GM23248 (cell line): ENCODE measurements around the gene KRT3. TPM values are rescaled to one million over a fixed set of nuclear protein-coding genes. Genes with fewer than 3 reads are reported as not detected.

Experiments used
- DNase-seq: peaks from one replicate; pipeline ENCODE4 v3.0.0-alpha.2; 2015
- H2AFZ ChIP-seq: fragments of 200-600 bp; sonication (generic); 2 replicates; pipeline ENCODE4 v1.6.1; 2016; ENCODE audit warnings: antibody characterized with exemption
- H3F3A ChIP-seq: fragments of 200-600 bp; sonication (generic); 2 replicates; pipeline ENCODE4 v1.6.1; 2016; ENCODE audit warnings: mild to moderate bottlenecking, antibody characterized with exemption, mixed run types; ENCODE audit not compliant: insufficient read depth
- H3K27ac ChIP-seq: fragments of 200-600 bp; sonication (generic); 2 replicates; pipeline ENCODE4 v1.5.1; 2016; ENCODE audit warnings: mild to moderate bottlenecking
- H3K27me3 ChIP-seq: fragments of 200-600 bp; sonication (generic); replicated peaks from 2 replicates; pipeline ENCODE4 v1.6.1; 2016; ENCODE audit warnings: mild to moderate bottlenecking; ENCODE audit not compliant: insufficient read depth
- H3K36me3 ChIP-seq: fragments of 200-600 bp; sonication (generic); 2 replicates; pipeline ENCODE4 v1.6.1; 2016; ENCODE audit warnings: low read depth, mild to moderate bottlenecking
- H3K4me1 ChIP-seq: fragments of 200-600 bp; sonication (generic); 2 replicates; pipeline ENCODE4 v1.6.1; 2016; ENCODE audit warnings: mild to moderate bottlenecking; ENCODE audit not compliant: insufficient read depth
- H3K4me2 ChIP-seq: fragments of 200-600 bp; sonication (generic); one replicate; pipeline ENCODE4 v1.6.1; 2016; ENCODE audit warnings: mild to moderate bottlenecking; ENCODE audit not compliant: unreplicated experiment
- H3K4me3 ChIP-seq: fragments of 200-600 bp; sonication (generic); 2 replicates; pipeline ENCODE4 v1.5.1; 2016; ENCODE audit warnings: mild to moderate bottlenecking
- H3K79me2 ChIP-seq: fragments of 200-600 bp; sonication (generic); 2 replicates; pipeline ENCODE4 v1.6.1; 2016; ENCODE audit warnings: mild to moderate bottlenecking; ENCODE audit not compliant: insufficient read depth
- H3K9ac ChIP-seq: fragments of 200-600 bp; sonication (generic); 2 replicates; pipeline ENCODE4 v1.6.1; 2016; ENCODE audit warnings: mild to moderate bottlenecking
- H3K9me2 ChIP-seq: fragments of 200-600 bp; sonication (generic); 2 replicates; pipeline ENCODE4 v1.6.1; 2016; ENCODE audit warnings: mixed run types, mild to moderate bottlenecking, moderate library complexity; ENCODE audit not compliant: insufficient read depth
- H3K9me3 ChIP-seq: fragments of 200-600 bp; sonication (generic); one replicate; pipeline ENCODE4 v1.6.1; 2017; ENCODE audit warnings: low read depth
- H4K20me1 ChIP-seq: fragments of 200-600 bp; sonication (generic); 2 replicates; pipeline ENCODE4 v1.6.0; 2016; ENCODE audit not compliant: insufficient read depth
- EZH2 ChIP-seq: fragments of 200-600 bp; sonication (generic); IDR thresholded peaks from 2 replicates; pipeline ENCODE4 v1.6.1; 2018; ENCODE audit warnings: antibody characterized with exemption, mild to moderate bottlenecking; ENCODE audit not compliant: insufficient read depth, poor library complexity, severe bottlenecking
- EZH2phosphoT487 ChIP-seq: fragments of 200-600 bp; sonication (generic); IDR thresholded peaks from 2 replicates; pipeline ENCODE4 v1.6.1; 2018; ENCODE audit warnings: antibody characterized with exemption, moderate library complexity, mild to moderate bottlenecking, low read depth; ENCODE audit not compliant: insufficient read depth
- WGBS, 2 experiments: methylation state at CpG; one replicate each; pipeline ENCODE4 v1.1.6; 2015 to 2017; ENCODE audit warnings: low lambda C conversion rate in 2 of 2, low coverage in 1 of 2; ENCODE audit errors: missing lambda C conversion rate in 2 of 2; 5-methylcytosine and 5-hydroxymethylcytosine counted together
- in situ Hi-C: fragments of 300-500 bp; cut with MboI; formaldehyde crosslinking; loops from 2 replicates; pipeline ENCODE4 v1.15.0; 2020
- polyA plus RNA-seq: library from polyadenylated mRNA; unstranded; fragments of >200 nt; fragmentation: Nextera tagmentation; extraction: Ambion mirVana; gene quantifications from 2 replicates; pipeline ENCODE4 v1.2.1, GENCODE V29; 2016
- total RNA-seq: library from RNA; depleted of rRNA; stranded (reverse); fragments of >200 nt; shearing (Covaris generic); gene quantifications from 2 replicates; pipeline ENCODE4 v1.2.3, GENCODE V29; 2014

Gene KRT3
- total and polyA plus RNA-seq, 2 experiments from 2014 or later = not detected

DNA sequence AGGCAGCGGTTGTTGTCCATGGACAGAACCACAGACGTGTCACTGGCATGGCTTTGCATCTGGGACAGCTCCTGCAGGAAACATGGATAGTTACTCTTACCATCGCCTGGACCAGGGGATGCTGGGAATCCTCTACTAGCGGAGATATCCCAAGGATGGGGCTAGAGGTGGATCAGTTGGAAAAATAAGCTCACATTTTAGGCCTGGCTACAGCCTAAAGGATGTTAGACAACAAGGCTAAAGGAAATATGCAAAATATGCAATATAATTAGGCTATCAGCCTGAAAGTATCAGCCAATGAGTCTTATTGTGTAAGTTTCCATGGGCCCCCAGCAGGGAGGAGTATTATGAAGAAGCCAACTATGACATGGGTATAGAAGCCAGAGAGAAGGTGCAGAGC is 23.7 kb downstream of the KRT3 start:
- H3K27ac ChIP-seq = no peak overlapping the region
- no peaks in the 10 kb centered on the region for H3K36me3 ChIP-seq
- no peaks in the 10 kb centered on the region for H3K4me1 ChIP-seq
- H3F3A ChIP-seq = no peaks in the 10 kb centered on the region
- H3K9me3 ChIP-seq = no peaks in the 10 kb centered on the region
- H3K9me2 ChIP-seq = no peaks in the 10 kb centered on the region
- DNase-seq = no peak
- no peak overlapping the region for H2AFZ ChIP-seq
- WGBS, 2 experiments = 53 to 54% methylated on average over 4 of the region's 4 CpGs
- no peaks in the 10 kb centered on the region for H3K79me2 ChIP-seq
- H4K20me1 ChIP-seq = no peaks in the 10 kb centered on the region
- no peak overlapping the region for H3K4me3 ChIP-seq
- TF ChIP-seq EZH2phosphoT487 (no peak), EZH2 (no peak)
- H3K27me3 ChIP-seq = peaks cover 59% of the 10 kb centered on the region
- in situ Hi-C loops = no loop called here
- H3K9ac ChIP-seq = no peak overlapping the region
- no peak overlapping the region for H3K4me2 ChIP-seq

DNA sequence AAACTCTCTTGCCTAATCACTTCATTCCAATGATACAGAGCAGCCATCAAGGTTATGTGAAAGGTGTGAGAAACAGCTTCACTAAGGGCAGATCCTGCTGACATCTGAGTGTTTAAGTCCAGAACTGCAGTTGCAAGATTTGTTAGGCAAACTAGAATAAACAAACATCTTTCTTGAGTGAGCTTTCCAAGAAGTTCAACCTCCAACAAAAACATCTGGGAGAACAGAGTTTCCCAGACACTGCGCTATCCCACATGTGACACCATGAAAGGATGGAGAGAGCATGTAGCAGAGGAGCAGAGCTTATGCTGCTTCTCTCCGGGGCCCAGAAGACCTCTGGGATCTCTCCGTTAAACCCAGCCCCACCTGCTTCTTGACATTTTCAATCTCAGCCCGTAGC is 24.4 kb downstream of the KRT3 start:
- Histone ChIP-seq H3K36me3 (no peaks in the 10 kb centered on the region), H3K9me3 (no peaks in the 10 kb centered on the region), H3K79me2 (no peaks in the 10 kb centered on the region), H3K4me2 (no peak overlapping the region), H4K20me1 (no peaks in the 10 kb centered on the region), H3K27me3 (peaks cover 61% of the 10 kb centered on the region), H3K9ac (no peak overlapping the region), H3F3A (no peaks in the 10 kb centered on the region), H3K9me2 (no peaks in the 10 kb centered on the region), H3K27ac (no peak overlapping the region), H3K4me1 (no peaks in the 10 kb centered on the region), H2AFZ (no peak overlapping the region), H3K4me3 (no peak overlapping the region)
- 16 to 21% methylated on average over 4 of the region's 4 CpGs for WGBS, 2 experiments
- no peak for DNase-seq
- in situ Hi-C loops = no loop called here
- no peak for TF ChIP-seq EZH2
- TF ChIP-seq EZH2phosphoT487 = no peak

DNA sequence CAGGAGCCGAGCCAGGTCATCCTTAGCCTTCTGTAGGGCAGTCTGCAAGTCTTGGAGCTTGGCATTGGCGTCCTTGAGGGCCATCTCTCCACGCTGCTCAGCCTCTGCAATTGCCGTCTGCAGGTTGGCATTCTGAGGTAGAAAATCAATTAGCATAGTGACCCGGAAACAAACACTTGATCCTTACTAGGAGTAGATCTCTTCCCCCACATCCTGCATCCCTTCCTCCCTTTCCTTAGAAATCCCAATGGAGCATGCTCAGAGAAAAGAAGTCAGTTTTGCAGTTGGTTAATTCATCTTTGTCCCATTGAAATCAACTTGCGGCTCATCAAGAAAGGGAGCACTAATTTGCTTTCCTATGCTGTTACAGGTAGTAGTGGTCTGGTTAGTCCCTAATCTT is 24.8 kb downstream of the KRT3 start:
- Histone ChIP-seq H3K4me2 (no peak overlapping the region), H3K27me3 (peaks cover 59% of the 10 kb centered on the region), H3K4me3 (no peak overlapping the region), H3K9me3 (no peaks in the 10 kb centered on the region), H3K79me2 (no peaks in the 10 kb centered on the region), H3K9ac (no peak overlapping the region), H3K27ac (no peak overlapping the region), H4K20me1 (no peaks in the 10 kb centered on the region), H3K36me3 (no peaks in the 10 kb centered on the region), H3K9me2 (no peaks in the 10 kb centered on the region), H2AFZ (no peak overlapping the region), H3F3A (no peaks in the 10 kb centered on the region), H3K4me1 (no peaks in the 10 kb centered on the region)
- no peak for TF ChIP-seq EZH2
- no peak for TF ChIP-seq EZH2phosphoT487
- DNase-seq = no peak
- 39 to 46% methylated on average over 6 of the region's 6 CpGs for WGBS, 2 experiments
- in situ Hi-C loops = no loop called here

DNA sequence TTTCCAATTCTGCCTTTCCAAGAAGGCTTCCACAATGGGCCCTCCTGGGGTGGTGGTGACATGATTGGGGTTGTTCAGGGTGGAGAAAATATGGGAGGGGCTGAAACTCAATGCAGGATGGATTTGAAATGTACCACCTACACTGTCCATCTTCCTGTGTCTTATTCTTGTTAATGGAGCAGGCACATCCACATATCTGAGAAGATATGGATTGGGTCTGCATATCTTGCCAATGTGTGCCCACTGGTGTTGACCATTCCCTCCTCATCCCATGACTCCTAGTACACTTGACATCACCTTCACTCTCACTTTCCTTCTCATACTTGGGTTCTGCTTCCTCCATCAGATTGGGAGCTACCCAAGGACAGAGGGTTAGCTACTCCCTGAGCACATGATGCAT is 26.0 kb downstream of the KRT3 start:
- Histone ChIP-seq H3K9me3 (no peaks in the 10 kb centered on the region), H3K79me2 (no peaks in the 10 kb centered on the region), H2AFZ (no peak overlapping the region), H4K20me1 (no peaks in the 10 kb centered on the region), H3K9me2 (no peaks in the 10 kb centered on the region), H3K36me3 (no peaks in the 10 kb centered on the region), H3K27ac (no peak overlapping the region), H3K27me3 (peaks cover 49% of the 10 kb centered on the region), H3F3A (no peaks in the 10 kb centered on the region), H3K4me2 (no peak overlapping the region), H3K9ac (no peak overlapping the region), H3K4me1 (no peaks in the 10 kb centered on the region), H3K4me3 (no peak overlapping the region)
- in situ Hi-C loops = no loop called here
- TF ChIP-seq EZH2 (no peak), EZH2phosphoT487 (no peak)
- no peak for DNase-seq

DNA sequence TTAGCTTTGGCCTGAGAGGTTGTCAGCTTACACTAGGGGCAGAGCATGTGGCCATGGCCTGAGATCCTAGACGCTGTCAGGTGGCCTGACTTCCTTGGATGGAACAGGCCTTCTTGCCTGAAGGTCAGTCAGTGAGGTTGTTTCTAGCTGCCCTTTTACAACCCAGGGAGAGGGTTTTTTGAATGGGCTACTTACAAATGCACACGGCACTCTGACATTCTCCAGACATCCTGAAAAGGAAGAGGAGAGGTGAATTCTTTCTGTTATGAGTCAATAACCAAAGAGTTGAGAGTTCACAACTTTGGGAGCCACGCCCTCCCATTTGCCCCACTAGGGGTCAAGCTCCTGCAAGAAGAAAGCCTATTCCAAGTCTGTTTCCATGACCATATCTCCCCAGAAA is 26.6 kb downstream of the KRT3 start:
- Histone ChIP-seq H3K4me3 (no peak overlapping the region), H3K4me1 (no peaks in the 10 kb centered on the region), H3K36me3 (no peaks in the 10 kb centered on the region), H2AFZ (no peak overlapping the region), H4K20me1 (no peaks in the 10 kb centered on the region), H3K4me2 (no peak overlapping the region), H3K79me2 (no peaks in the 10 kb centered on the region), H3K27me3 (peaks cover 50% of the 10 kb centered on the region), H3K27ac (no peak overlapping the region), H3K9ac (no peak overlapping the region), H3K9me3 (no peaks in the 10 kb centered on the region), H3F3A (no peaks in the 10 kb centered on the region), H3K9me2 (no peaks in the 10 kb centered on the region)
- DNase-seq = no peak
- 19 to 23% methylated on average over 3 of the region's 3 CpGs for WGBS, 2 experiments
- in situ Hi-C loops = no loop called here
- TF ChIP-seq EZH2phosphoT487 = no peak
- TF ChIP-seq EZH2 = no peak
